Spleen (tissue), 11 donors: ENCODE data around the gene FGD6. TPM values are rescaled to one million over a fixed set of nuclear protein-coding genes. Genes with fewer than 3 reads are reported as not detected.

Experiments
- DNase-seq: peaks from one replicate; pipeline ENCODE4 v3.0.0-alpha.2; 2020
- H3K27ac ChIP-seq, 8 donors: fragments of 200-600 bp; sonication (generic) in 7 of 8; 1 replicate in 4 of 8; 2 replicates in 4 of 8; pipeline versions ENCODE4 v1.5.0 to v1.8.0; 2016 to 2021; ENCODE audit warnings: inconsistent platforms in 4 of 8, mild to moderate bottlenecking in 4 of 8, moderate library complexity in 1 of 8
- H3K27me3 ChIP-seq, 7 donors: fragments of 200-600 bp; sonication (generic) in 6 of 7; replicated peaks in 1 of 7; 1 replicate in 4 of 7; 2 replicates in 3 of 7; pipeline versions ENCODE4 v1.5.0 to v1.8.0; 2016 to 2021; ENCODE audit warnings: inconsistent platforms in 3 of 7, mild to moderate bottlenecking in 1 of 7
- H3K36me3 ChIP-seq, 6 donors: fragments of 200-600 bp; sonication (generic) in 5 of 6; 1 replicate in 4 of 6; 2 replicates in 2 of 6; pipeline versions ENCODE4 v1.5.0 to v1.8.0; 2016 to 2021; ENCODE audit warnings: inconsistent platforms in 2 of 6
- H3K4me1 ChIP-seq, 6 donors: fragments of 200-600 bp; sonication (generic) in 5 of 6; 1 replicate in 3 of 6; 2 replicates in 3 of 6; pipeline versions ENCODE4 v1.5.0 to v1.8.0; 2016 to 2021; ENCODE audit warnings: inconsistent platforms in 3 of 6
- H3K4me3 ChIP-seq, 8 donors: fragments of 200-600 bp; sonication (generic) in 7 of 8; 1 replicate in 4 of 8; 2 replicates in 4 of 8; pipeline versions ENCODE4 v1.5.0 to v1.8.0; 2016 to 2021; ENCODE audit warnings: inconsistent platforms in 4 of 8, mild to moderate bottlenecking in 4 of 8, moderate library complexity in 2 of 8
- H3K9me3 ChIP-seq, 8 donors: fragments of 200-600 bp; sonication (generic) in 7 of 8; 1 replicate in 4 of 8; 2 replicates in 4 of 8; pipeline versions ENCODE4 v1.5.0 to v1.8.0; 2016 to 2021; ENCODE audit warnings: inconsistent platforms in 4 of 8
- POLR2A ChIP-seq, 3 donors: fragments of 450-650 bp; IDR thresholded peaks; one replicate each; pipeline ENCODE4 v1.5.1; 2017; ENCODE audit warnings: antibody characterized with exemption in 3 of 3, mild to moderate bottlenecking in 1 of 3
- POLR2AphosphoS5 ChIP-seq, 3 donors: sonication (generic); formaldehyde crosslinking; IDR thresholded peaks; one replicate each; pipeline ENCODE4 v1.5.1; 2017; ENCODE audit warnings: antibody characterized with exemption in 3 of 3
- WGBS, 5 donors: extraction: QIAGEN DNeasy Blood & Tissue Kit in 3 of 5; methylation state at CpG; one replicate each; pipeline versions ENCODE4 v1.1.5 to v1.1.7; 2013 to 2018; 5-methylcytosine and 5-hydroxymethylcytosine counted together
- intact Hi-C: fragments of 100-400 bp; cut with DNase I; formaldehyde crosslinking; loops from one replicate; pipeline ENCODE4 v1.15.0; 2023; ENCODE audit warnings: low total_unique reads
- polyA plus RNA-seq, 3 donors: library from polyadenylated mRNA; stranded (reverse); fragments of 200-250 nt; gene quantifications; one replicate each; pipeline ENCODE4 v1.2.1, GENCODE V29; 2013
- total RNA-seq, 7 donors: library from RNA; depleted of rRNA in 3 of 7; stranded (reverse); fragments of >200 nt in 3 of 7; fragmentation: NEBNext Ultra II Directional in 4 of 7; extraction: Animal tissue kit (Norgen Biotek cat#: 25700) in 4 of 7; gene quantifications; one replicate each; pipeline versions ENCODE4 v1.1.0 to v1.2.1, GENCODE V29; 2016 to 2021
- TF ChIP-seq, protein P1 (sequence below), 11 experiments: fragments of 200-600 bp in 7 of 11; fragments of 450-650 bp in 4 of 11; sonication (generic) in 4 of 11; IDR thresholded peaks in 8 of 11; conservative IDR thresholded peaks in 3 of 11; 1 replicate in 7 of 11; 2 replicates in 4 of 11; pipeline versions ENCODE4 v1.4.0 to v1.8.0; 2016 to 2021; ENCODE audit warnings: antibody characterized with exemption in 11 of 11, inconsistent platforms in 4 of 11, mild to moderate bottlenecking in 1 of 11
- donor health status: healthy with polysubstance abuse.
- donor health status: DM: no; HTN: no; CAD: no; lungs with moderate emphysema.
- donor health status: DM: no; HTN: no; CAD: no.
- donor health status: Bipolar disorder and iron deficiency.
- donor health status: healthy.
- donor health status: DM: no; HTN: no; CAD: no.
- donor health status: DM: yes; HTN: yes; CAD: no.

FGD6 gene
- total and polyA plus RNA-seq, 10 donors = 0.78 to 13.0 (median 10.4) TPM

DNA sequence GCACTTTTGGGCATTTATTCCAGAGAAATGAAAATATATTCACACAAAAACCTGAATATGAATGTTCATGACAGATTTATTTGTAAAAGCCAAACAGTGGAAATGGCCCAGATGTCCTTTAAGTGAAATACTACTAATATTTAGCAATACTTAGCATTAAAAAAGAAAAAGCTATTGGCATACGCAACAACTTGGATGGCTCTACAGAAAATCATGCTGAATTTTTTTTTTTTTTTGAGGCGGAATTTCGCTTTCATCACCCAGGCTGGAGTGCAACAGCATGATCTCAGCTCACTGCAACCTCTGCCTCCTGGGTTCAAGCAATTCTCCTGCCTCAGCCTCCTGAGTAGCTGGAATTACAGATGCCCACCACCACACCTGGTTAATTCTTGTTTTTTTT is 24.1 kb downstream of the FGD6 start:
- intact Hi-C loops = no loop called here
- H3K27ac ChIP-seq = no peak overlapping the region
- no peaks in the 10 kb centered on the region for H3K9me3 ChIP-seq
- TF ChIP-seq POLR2AphosphoS5 (IDR thresholded peaks at IDR 0.05) (no peak), POLR2A (IDR thresholded peaks at IDR 0.05) (no peak)
- TF ChIP-seq, protein P1, sequence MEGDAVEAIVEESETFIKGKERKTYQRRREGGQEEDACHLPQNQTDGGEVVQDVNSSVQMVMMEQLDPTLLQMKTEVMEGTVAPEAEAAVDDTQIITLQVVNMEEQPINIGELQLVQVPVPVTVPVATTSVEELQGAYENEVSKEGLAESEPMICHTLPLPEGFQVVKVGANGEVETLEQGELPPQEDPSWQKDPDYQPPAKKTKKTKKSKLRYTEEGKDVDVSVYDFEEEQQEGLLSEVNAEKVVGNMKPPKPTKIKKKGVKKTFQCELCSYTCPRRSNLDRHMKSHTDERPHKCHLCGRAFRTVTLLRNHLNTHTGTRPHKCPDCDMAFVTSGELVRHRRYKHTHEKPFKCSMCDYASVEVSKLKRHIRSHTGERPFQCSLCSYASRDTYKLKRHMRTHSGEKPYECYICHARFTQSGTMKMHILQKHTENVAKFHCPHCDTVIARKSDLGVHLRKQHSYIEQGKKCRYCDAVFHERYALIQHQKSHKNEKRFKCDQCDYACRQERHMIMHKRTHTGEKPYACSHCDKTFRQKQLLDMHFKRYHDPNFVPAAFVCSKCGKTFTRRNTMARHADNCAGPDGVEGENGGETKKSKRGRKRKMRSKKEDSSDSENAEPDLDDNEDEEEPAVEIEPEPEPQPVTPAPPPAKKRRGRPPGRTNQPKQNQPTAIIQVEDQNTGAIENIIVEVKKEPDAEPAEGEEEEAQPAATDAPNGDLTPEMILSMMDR (IDR thresholded peaks at IDR 0.05 in 8 of 11, conservative IDR thresholded peaks at IDR 0.05 in 3 of 11) = no peak
- no peaks in the 10 kb centered on the region for H3K36me3 ChIP-seq
- no peaks in the 10 kb centered on the region for H3K27me3 ChIP-seq
- no peaks in the 10 kb centered on the region for H3K4me1 ChIP-seq
- WGBS, 5 donors = 89 to 97% (median 94%) methylated on average over 3 of the region's 3 CpGs
- H3K4me3 ChIP-seq = no peak overlapping the region
- DNase-seq = no peak

DNA sequence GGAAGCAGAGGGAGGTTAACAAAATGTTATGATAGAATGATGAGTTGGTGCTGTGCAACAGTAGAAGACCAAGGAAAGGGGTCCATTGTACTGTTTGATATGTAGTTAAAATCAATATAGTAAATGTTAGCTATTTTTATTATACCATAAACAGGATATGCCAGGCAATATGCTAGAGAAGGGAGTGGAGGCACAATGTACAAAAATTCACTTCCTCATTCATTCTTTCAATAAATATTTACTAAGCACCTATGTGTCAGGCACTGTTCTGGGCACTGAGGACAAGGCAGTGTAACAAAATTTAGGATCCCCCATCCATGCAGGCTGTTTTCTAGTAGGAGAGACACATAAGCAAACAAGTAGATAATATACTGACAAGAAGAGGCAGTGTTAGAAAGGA is 25.0 kb downstream of the FGD6 start:
- no peak overlapping the region for H3K4me3 ChIP-seq
- H3K36me3 ChIP-seq = no peaks in the 10 kb centered on the region
- TF ChIP-seq POLR2AphosphoS5 (IDR thresholded peaks at IDR 0.05) = no peak
- no peak for TF ChIP-seq POLR2A (IDR thresholded peaks at IDR 0.05)
- TF ChIP-seq, protein P1 (IDR thresholded peaks at IDR 0.05 in 8 of 11, conservative IDR thresholded peaks at IDR 0.05 in 3 of 11) = no peak
- no peaks in the 10 kb centered on the region for H3K27me3 ChIP-seq
- no peaks in the 10 kb centered on the region for H3K4me1 ChIP-seq
- H3K9me3 ChIP-seq = no peaks in the 10 kb centered on the region
- DNase-seq = no peak
- H3K27ac ChIP-seq = no peak overlapping the region
- intact Hi-C loops = no loop called here

DNA sequence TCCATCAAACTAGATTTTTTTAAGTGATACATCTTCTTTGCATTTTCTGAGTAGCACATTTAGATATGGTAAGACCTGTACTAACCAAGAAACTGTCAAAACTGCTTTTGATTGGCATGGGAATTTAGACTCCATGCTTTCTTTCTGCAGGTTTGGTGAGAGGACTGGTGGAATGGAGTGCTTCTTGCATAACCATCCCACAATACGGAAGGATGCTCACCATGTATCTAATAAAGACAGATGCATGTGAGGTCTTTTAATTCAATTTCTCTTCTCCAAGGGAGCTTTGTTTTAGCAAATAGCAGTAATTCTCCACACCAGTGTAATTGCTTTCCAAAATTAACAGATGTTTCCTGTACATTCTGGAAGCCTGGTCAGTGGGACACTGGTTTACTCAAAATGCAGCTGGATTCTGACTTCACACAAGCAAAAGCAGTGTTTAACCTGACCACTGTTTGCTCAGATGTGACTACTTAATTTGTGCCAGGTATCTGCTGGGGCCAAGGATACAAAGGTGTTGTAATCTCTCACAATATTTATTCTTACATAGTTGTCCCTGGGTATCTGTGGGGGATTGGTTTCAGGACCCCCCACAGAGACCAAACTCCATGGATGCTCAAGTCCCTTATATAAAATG is 26.1 kb downstream of the FGD6 start:
- DNase-seq = no peak
- no peak overlapping the region for H3K27ac ChIP-seq
- TF ChIP-seq POLR2A (IDR thresholded peaks at IDR 0.05) (no peak), POLR2AphosphoS5 (IDR thresholded peaks at IDR 0.05) (no peak)
- TF ChIP-seq, protein P1 (IDR thresholded peaks at IDR 0.05 in 8 of 11, conservative IDR thresholded peaks at IDR 0.05 in 3 of 11) = no peak

DNA sequence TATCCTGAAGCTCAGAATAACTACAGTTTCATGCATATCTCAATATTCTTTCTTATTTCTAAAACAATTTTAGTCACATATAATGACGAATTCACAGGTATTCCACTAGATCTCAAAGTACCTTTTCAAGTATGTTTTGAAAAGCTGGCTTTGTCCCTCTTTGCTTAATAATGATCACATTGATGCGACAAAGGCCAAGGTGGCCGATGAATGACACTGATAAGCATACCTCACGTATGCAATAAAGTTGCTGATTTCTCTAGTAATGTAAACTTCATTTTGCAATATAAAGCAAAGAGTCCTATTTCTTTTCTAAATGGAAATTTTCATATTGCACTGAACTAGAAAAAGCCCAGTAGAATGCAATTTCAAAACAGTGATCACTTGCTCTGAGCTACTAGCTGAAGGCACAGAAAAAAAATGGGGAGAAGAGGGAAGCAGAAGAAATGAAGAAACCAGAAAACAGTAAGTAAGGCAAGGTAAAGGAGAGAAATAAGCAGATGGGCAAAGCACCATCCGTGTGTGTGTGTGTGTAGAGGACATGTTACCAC is 29.3 kb downstream of the FGD6 start:
- no peak overlapping the region for H3K4me3 ChIP-seq
- no peak for DNase-seq
- H3K9me3 ChIP-seq = no peaks in the 10 kb centered on the region
- TF ChIP-seq, protein P1 (IDR thresholded peaks at IDR 0.05 in 8 of 11, conservative IDR thresholded peaks at IDR 0.05 in 3 of 11) = no peak
- TF ChIP-seq POLR2AphosphoS5 (IDR thresholded peaks at IDR 0.05) = no peak
- no peak for TF ChIP-seq POLR2A (IDR thresholded peaks at IDR 0.05)
- H3K27me3 ChIP-seq = no peaks in the 10 kb centered on the region
- H3K27ac ChIP-seq = no peak overlapping the region
- intact Hi-C loops = no loop called here
- no peaks in the 10 kb centered on the region for H3K4me1 ChIP-seq
- 80 to 90% (median 84%) methylated on average over 5 of the region's 5 CpGs for WGBS, 5 donors
- no peaks in the 10 kb centered on the region for H3K36me3 ChIP-seq

More for the DNA sequence above, 26.1 kb downstream of the FGD6 start:
- no peaks in the 10 kb centered on the region for H3K9me3 ChIP-seq
- no peaks in the 10 kb centered on the region for H3K36me3 ChIP-seq
- no peaks in the 10 kb centered on the region for H3K4me1 ChIP-seq
- H3K4me3 ChIP-seq = no peak overlapping the region
- intact Hi-C loops = no loop called here
- WGBS, 5 donors = 69 to 87% (median 76%) methylated on average over 1 of the region's 1 CpG
- no peaks in the 10 kb centered on the region for H3K27me3 ChIP-seq
